ENCODE measurements around the gene DCAF8. TPM values are rescaled to one million over a fixed set of nuclear protein-coding genes. Genes with fewer than 3 reads are reported as not detected.

Gene DCAF8
- total RNA-seq, 2 experiments from 2014 or later = 147 to 150 TPM

DNA sequence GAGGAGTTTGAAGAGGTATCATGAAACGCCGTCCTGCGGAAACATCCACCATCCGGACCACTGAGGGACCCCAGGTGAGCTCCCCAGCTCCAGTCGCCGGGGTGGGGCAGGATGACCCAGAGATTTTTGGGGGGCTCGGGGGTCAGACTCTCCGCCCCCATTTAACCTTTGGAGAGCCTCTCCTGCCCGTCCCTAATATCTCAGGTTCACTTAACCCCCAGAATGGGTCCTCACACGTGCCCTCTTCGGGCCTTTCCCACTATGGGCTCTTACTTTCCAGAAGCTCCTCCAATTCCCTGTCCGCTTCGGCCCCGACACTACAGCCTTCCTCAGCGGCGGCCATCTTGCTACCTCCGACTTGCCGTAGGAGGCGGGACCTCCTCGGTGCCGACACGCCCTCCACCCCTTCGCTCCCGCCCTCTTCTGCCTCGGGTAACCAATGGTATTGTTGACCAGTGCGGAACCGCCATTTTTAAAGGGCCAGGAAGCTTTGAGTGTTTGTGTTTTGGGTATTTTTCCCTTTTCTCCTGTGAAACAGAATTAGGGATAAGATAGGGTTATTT, 22.5 kb upstream of the DCAF8 start, which contains the start of gene PEX19:
PEX19 (minus strand) TSS at position 352 of the 563 bp plus-strand sequence; CDS start at position 343, 9 bp downstream.
- POLR2A ChIA-PET = interaction anchor here (0.9 to 2.2 kb wide), 6 partner anchors 23 to 188 kb away, joined by 3 to 49 read pairs (median 4); partner anchors contain the start of genes COPA, DCAF8 and NCSTN
- DNase-seq (peak; percentile 94), ATAC-seq (ENCODE audit: low read depth) (peak; percentile 98)
- H3K4me3 Mint-ChIP-seq = peak within 1 kb of the TSS; percentile 99
- no peaks in the 10 kb centered on the region for H3K27me3 Mint-ChIP-seq
- peak within 1 kb of the TSS; percentile 97 for H3K27ac Mint-ChIP-seq
- H3K4me1 Mint-ChIP-seq = peaks cover 19% of the 10 kb centered on the region
- H3K9me3 Mint-ChIP-seq = no peaks in the 10 kb centered on the region
- H3K36me3 Mint-ChIP-seq = peaks cover 9% of the 10 kb centered on the region

DNA sequence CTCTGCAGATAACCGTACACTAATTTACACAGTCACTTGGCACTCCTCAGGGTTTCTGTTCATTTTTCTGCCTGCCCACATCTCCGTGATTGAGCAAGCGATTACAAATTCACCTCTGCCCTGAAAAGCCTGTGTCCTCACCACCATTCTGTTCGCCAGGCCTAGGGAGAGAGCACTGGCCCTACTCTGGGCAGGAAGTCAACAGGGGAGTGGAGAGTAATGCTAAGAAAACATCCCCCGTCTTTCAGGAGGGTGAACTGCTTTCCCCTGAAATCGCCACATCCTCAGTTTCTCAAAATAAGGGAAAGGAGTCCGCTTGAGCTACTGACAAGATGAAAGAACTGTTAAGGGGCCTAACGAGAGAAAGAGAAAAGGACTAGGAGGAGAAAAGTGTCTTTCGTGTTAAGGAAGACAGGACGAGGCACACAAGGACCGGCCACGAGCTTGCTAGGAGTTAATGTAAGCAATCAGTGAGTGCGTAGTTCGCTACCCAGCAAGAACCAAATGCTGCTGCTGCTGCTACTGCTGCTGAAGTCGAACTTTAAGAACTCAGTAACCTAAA, 22.0 kb upstream of the DCAF8 start:
- Mint-ChIP-seq H3K4me1 (peaks cover 19% of the 10 kb centered on the region), H3K27ac (peak overlapping the region; percentile 97), H3K4me3 (peak overlapping the region; percentile 99), H3K9me3 (no peaks in the 10 kb centered on the region), H3K36me3 (peaks cover 12% of the 10 kb centered on the region), H3K27me3 (no peaks in the 10 kb centered on the region)
- POLR2A ChIA-PET = interaction anchor here (0.7 to 2.2 kb wide), 6 partner anchors 22 to 187 kb away, joined by 3 to 49 read pairs (median 4); partner anchors contain the start of gene DCAF8
- DNase-seq (no peak), ATAC-seq (ENCODE audit: low read depth) (peak; percentile 32)

DNA sequence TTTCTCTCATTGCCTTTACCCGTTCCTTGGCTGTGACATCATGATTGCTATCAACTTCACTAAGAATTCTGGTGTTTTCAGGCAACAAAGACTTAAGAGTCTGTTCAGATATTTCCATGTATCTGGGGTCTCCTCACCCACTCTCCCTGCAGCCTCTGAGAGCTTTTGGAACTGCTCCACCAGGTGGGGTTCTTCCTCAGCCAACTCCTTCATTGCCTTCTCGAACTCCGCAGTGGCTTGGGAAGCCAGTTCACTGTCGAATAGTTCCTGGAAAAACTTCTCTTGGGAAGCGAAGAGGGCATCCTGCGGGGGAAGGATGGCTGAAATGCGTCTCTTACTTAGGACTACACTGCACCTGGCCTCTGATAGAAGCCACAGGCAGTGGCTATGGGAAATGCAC, 20.5 kb upstream of the DCAF8 start:
- H3K36me3 Mint-ChIP-seq = peaks cover 13% of the 10 kb centered on the region
- H3K27me3 Mint-ChIP-seq = no peaks in the 10 kb centered on the region
- DNase-seq (no peak), ATAC-seq (ENCODE audit: low read depth) (no peak)
- H3K4me1 Mint-ChIP-seq = peaks cover 19% of the 10 kb centered on the region
- H3K9me3 Mint-ChIP-seq = no peaks in the 10 kb centered on the region
- POLR2A ChIA-PET = no interaction called here
- H3K4me3 Mint-ChIP-seq = no peak overlapping the region
- no peak overlapping the region for H3K27ac Mint-ChIP-seq

- peaks cover 13% of the 10 kb centered on the region for H3K36me3 Mint-ChIP-seq
- H3K4me1 Mint-ChIP-seq = no peaks in the 10 kb centered on the region
- ATAC-seq (ENCODE audit: low read depth) (no peak), DNase-seq (no peak)
- no peaks in the 10 kb centered on the region for H3K27me3 Mint-ChIP-seq
- H3K9me3 Mint-ChIP-seq = no peaks in the 10 kb centered on the region
- POLR2A ChIA-PET = interaction anchor here (0.7 to 1.7 kb wide), 2 partner anchors 8 to 16 kb away, joined by 5 read pairs; partner anchors contain the start of gene DCAF8
- no peak overlapping the region for H3K27ac Mint-ChIP-seq
- no peak overlapping the region for H3K4me3 Mint-ChIP-seq
Observed at GRCh38 chr1:160277987-160278386, 15.6 kb upstream of the DCAF8 start.

GRCh38 chr1:160277330-160277729, 15.0 kb upstream of the DCAF8 start:
- ATAC-seq (ENCODE audit: low read depth) (no peak), DNase-seq (no peak)
- Mint-ChIP-seq H3K27ac (no peak overlapping the region), H3K4me3 (no peak overlapping the region), H3K9me3 (no peaks in the 10 kb centered on the region), H3K36me3 (peaks cover 13% of the 10 kb centered on the region), H3K4me1 (no peaks in the 10 kb centered on the region), H3K27me3 (no peaks in the 10 kb centered on the region)
- POLR2A ChIA-PET = no interaction called here

GRCh38 chr1:160271025-160271424, 8.7 kb upstream of the DCAF8 start:
- no peaks in the 10 kb centered on the region for H3K36me3 Mint-ChIP-seq
- no peaks in the 10 kb centered on the region for H3K27me3 Mint-ChIP-seq
- H3K27ac Mint-ChIP-seq = no peak overlapping the region
- ATAC-seq (ENCODE audit: low read depth) = no peak
- DNase-seq = no peak
- H3K4me1 Mint-ChIP-seq = no peaks in the 10 kb centered on the region
- H3K4me3 Mint-ChIP-seq = no peak overlapping the region
- H3K9me3 Mint-ChIP-seq = no peaks in the 10 kb centered on the region
- POLR2A ChIA-PET = interaction anchor here (0.7 to 1.3 kb wide), 2 partner anchors 8 to 9 kb away, joined by 3 to 4 read pairs; partner anchors contain the start of gene DCAF8

GRCh38 chr1:160267284-160267991, 5.1 kb upstream of the DCAF8 start:
- Mint-ChIP-seq H3K4me1 (peaks cover 5% of the 10 kb centered on the region), H3K27ac (no peak overlapping the region), H3K4me3 (no peak overlapping the region), H3K9me3 (no peaks in the 10 kb centered on the region), H3K27me3 (no peaks in the 10 kb centered on the region), H3K36me3 (no peaks in the 10 kb centered on the region)
- POLR2A ChIA-PET = no interaction called here
- ATAC-seq (ENCODE audit: low read depth) (no peak), DNase-seq (no peak)

DNA sequence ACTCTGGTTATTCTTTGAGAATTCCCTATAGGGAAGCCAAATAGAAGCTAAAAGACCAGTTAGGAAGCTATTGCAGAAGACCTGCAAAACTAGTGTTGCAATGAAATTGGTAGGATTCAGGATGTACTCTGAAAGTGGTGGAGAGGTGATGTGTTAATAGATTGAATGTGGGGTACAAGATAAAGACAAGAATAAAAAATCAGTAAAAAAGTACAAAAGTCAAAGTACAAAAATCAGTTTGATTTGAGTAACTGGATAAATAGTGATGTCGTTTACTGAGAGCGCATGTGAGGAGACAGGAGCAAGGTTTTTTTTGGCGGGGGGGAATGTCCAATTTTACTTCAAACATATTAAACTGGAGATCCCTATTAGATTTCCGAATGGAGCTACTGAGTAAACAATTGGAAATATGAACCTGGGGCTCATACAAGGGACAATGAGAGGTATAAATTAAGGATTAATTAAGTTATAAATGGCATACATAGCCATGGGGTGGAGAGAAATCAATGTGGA, 2.5 kb upstream of the DCAF8 start:
- POLR2A ChIA-PET = no interaction called here
- Mint-ChIP-seq H3K36me3 (peaks cover 5% of the 10 kb centered on the region), H3K27me3 (no peaks in the 10 kb centered on the region), H3K9me3 (no peaks in the 10 kb centered on the region), H3K4me1 (peaks cover 14% of the 10 kb centered on the region), H3K27ac (no peak overlapping the region), H3K4me3 (no peak overlapping the region)
- DNase-seq (no peak), ATAC-seq (ENCODE audit: low read depth) (no peak)

GRCh38 chr1:160261556-160261892, 825 bp downstream of the DCAF8 start:
- Mint-ChIP-seq H3K4me3 (peak overlapping the region; percentile 93), H3K4me1 (peaks cover 20% of the 10 kb centered on the region), H3K27me3 (no peaks in the 10 kb centered on the region), H3K9me3 (no peaks in the 10 kb centered on the region), H3K27ac (peak overlapping the region; percentile 93), H3K36me3 (peaks cover 11% of the 10 kb centered on the region)
- DNase-seq (peak; percentile 33), ATAC-seq (ENCODE audit: low read depth) (peak; percentile 28)
- POLR2A ChIA-PET = interaction anchor here (0.8 to 4.9 kb wide), 5 partner anchors 9 to 160 kb away, joined by 3 to 49 read pairs (median 4); partner anchors contain the start of gene PEX19

- H3K27ac Mint-ChIP-seq = peak overlapping the region; percentile 93
- ATAC-seq (ENCODE audit: low read depth) (no peak), DNase-seq (no peak)
- no peaks in the 10 kb centered on the region for H3K27me3 Mint-ChIP-seq
- POLR2A ChIA-PET = interaction anchor here (0.7 to 4.9 kb wide), 5 partner anchors 10 to 80 kb away, joined by 3 to 49 read pairs (median 3); partner anchors contain the start of gene PEX19
- no peaks in the 10 kb centered on the region for H3K9me3 Mint-ChIP-seq
- peaks cover 20% of the 10 kb centered on the region for H3K4me1 Mint-ChIP-seq
- H3K36me3 Mint-ChIP-seq = peaks cover 11% of the 10 kb centered on the region
- H3K4me3 Mint-ChIP-seq = peak overlapping the region; percentile 93
Observed at GRCh38 chr1:160260406-160261382, 1.7 kb downstream of the DCAF8 start.

GRCh38 chr1:160258177-160258798, 4.1 kb downstream of the DCAF8 start:
- H3K36me3 Mint-ChIP-seq = peaks cover 11% of the 10 kb centered on the region
- no peak overlapping the region for H3K4me3 Mint-ChIP-seq
- DNase-seq = no peak
- no peak overlapping the region for H3K27ac Mint-ChIP-seq
- H3K9me3 Mint-ChIP-seq = no peaks in the 10 kb centered on the region
- no peak for ATAC-seq (ENCODE audit: low read depth)
- H3K4me1 Mint-ChIP-seq = peaks cover 18% of the 10 kb centered on the region
- POLR2A ChIA-PET = no interaction called here
- no peaks in the 10 kb centered on the region for H3K27me3 Mint-ChIP-seq

DNA sequence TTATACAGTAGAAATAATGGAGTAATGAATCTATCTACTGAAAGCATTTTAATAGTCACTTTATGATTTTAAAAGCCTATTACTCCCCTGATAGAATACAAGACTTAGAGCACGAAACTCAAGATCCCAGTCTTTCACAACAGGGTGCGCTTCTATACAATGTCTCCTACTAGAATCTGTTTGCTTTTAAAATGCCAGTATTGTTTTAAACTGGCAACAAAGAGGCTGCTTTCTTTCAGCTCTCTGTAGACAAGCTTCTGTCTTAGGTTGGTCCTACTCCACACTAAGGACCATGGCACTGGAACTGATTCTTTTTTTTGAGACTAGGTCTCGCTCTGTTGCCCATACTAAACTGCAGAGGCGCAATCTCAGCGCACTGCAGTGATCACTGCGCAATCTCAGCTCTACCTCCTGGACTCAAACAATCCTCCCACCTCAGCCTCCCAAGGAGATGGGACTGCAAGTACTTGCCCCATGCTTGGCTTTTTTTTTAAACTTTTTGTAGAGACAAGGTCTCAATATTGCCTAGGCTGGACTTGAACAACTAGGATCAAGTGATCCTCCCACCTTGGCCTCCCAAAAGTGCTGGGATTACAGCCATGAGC, 4.8 kb downstream of the DCAF8 start:
- Mint-ChIP-seq H3K27me3 (no peaks in the 10 kb centered on the region), H3K9me3 (no peaks in the 10 kb centered on the region), H3K4me3 (no peak overlapping the region), H3K36me3 (peaks cover 11% of the 10 kb centered on the region), H3K4me1 (peaks cover 15% of the 10 kb centered on the region), H3K27ac (no peak overlapping the region)
- ATAC-seq (ENCODE audit: low read depth) (no peak), DNase-seq (no peak)
- POLR2A ChIA-PET = no interaction called here
